Stimulated activated CD8-positive, alpha-beta memory T cell treated with anti-CD3 and anti-CD28 coated beads, Interleukin-4, amount 100 ng/mL, for 1 hour (primary cell): ENCODE measurements around the gene AATF.

Experiments used
- DNase-seq, 2 donors: peaks; one replicate each; pipeline ENCODE4 v3.0.0-alpha.2; 2020; ENCODE audit warnings: low read depth in 2 of 2, low spot score in 1 of 2

The AATF gene

GRCh38 chr17:36977568-36977967 is 28.8 kb downstream of the AATF start:
- DNase-seq = no peak

- no peak for DNase-seq
These were observed 30.2 kb downstream of the AATF start for GRCh38 chr17:36978810-36979564.

- no peak for DNase-seq
These were observed 30.8 kb downstream of the AATF start for GRCh38 chr17:36979565-36979941.

GRCh38 chr17:36980280-36980761 is 31.6 kb downstream of the AATF start:
- no peak for DNase-seq

- DNase-seq = no peak
These were observed 34.9 kb downstream of the AATF start for GRCh38 chr17:36983618-36984017.

- no peak for DNase-seq
These were observed 40.4 kb downstream of the AATF start for GRCh38 chr17:36989173-36989572.

GRCh38 chr17:36992701-36993100 is 43.9 kb downstream of the AATF start:
- no peak for DNase-seq

- DNase-seq = no peak
These were observed 44.5 kb downstream of the AATF start for GRCh38 chr17:36993227-36993626.

GRCh38 chr17:36994438-36994837 is 45.7 kb downstream of the AATF start:
- no peak for DNase-seq

GRCh38 chr17:36999471-36999870 is 50.7 kb downstream of the AATF start:
- DNase-seq = no peak

GRCh38 chr17:37016780-37017179 is 68.0 kb downstream of the AATF start:
- DNase-seq = no peak

GRCh38 chr17:37017404-37017803 is 68.7 kb downstream of the AATF start:
- DNase-seq = no peak

- no peak for DNase-seq
These were observed 70.5 kb downstream of the AATF start for GRCh38 chr17:37019117-37019740.

- no peak for DNase-seq
These were observed 71.0 kb downstream of the AATF start for GRCh38 chr17:37019741-37020129.

- DNase-seq = no peak
These were observed 75.5 kb downstream of the AATF start for GRCh38 chr17:37024181-37024637.

GRCh38 chr17:37025238-37025637 is 76.5 kb downstream of the AATF start:
- DNase-seq = no peak

- DNase-seq = no peak
These were observed 77.2 kb downstream of the AATF start for GRCh38 chr17:37025847-37026530.

- DNase-seq = no peak
These were observed 77.7 kb downstream of the AATF start for GRCh38 chr17:37026531-37026869.

GRCh38 chr17:37028040-37028439 is 79.3 kb downstream of the AATF start:
- DNase-seq = no peak

GRCh38 chr17:37031493-37032083 is 82.8 kb downstream of the AATF start:
- no peak for DNase-seq

- DNase-seq = no peak
These were observed 88.9 kb downstream of the AATF start for GRCh38 chr17:37037590-37038155.

GRCh38 chr17:37039269-37039668 is 90.5 kb downstream of the AATF start:
- DNase-seq = no peak
